RKO (cell line): ENCODE measurements around the gene MAP3K5.

Source experiments
- DNase-seq: peaks from one replicate; pipeline ENCODE4 v3.0.0-alpha.2; 2016; ENCODE audit warnings: low spot score

MAP3K5 gene

GRCh38 chr6:136571496-136571895 is 220.8 kb downstream of the MAP3K5 start:
- DNase-seq = no peak

GRCh38 chr6:136571065-136571464 is 221.2 kb downstream of the MAP3K5 start:
- DNase-seq = no peak

GRCh38 chr6:136568129-136568528 is 224.1 kb downstream of the MAP3K5 start:
- no peak for DNase-seq

- no peak for DNase-seq
Observed at GRCh38 chr6:136567688-136568087, 224.6 kb downstream of the MAP3K5 start.

- DNase-seq = no peak
Observed at GRCh38 chr6:136566851-136567250, 225.4 kb downstream of the MAP3K5 start.

GRCh38 chr6:136566007-136566487 is 226.2 kb downstream of the MAP3K5 start:
- no peak for DNase-seq

- DNase-seq = no peak
Observed at GRCh38 chr6:136564180-136564579, 228.1 kb downstream of the MAP3K5 start.

- DNase-seq = no peak
Observed at GRCh38 chr6:136563386-136564152, 228.7 kb downstream of the MAP3K5 start.

GRCh38 chr6:136562211-136562610 is 230.1 kb downstream of the MAP3K5 start:
- DNase-seq = no peak

- DNase-seq = no peak
Observed at GRCh38 chr6:136553166-136553787, 239.0 kb downstream of the MAP3K5 start.

GRCh38 chr6:136552054-136552453 is 240.2 kb downstream of the MAP3K5 start:
- no peak for DNase-seq

- no peak for DNase-seq
Observed at GRCh38 chr6:136551103-136551502, 241.2 kb downstream of the MAP3K5 start.

GRCh38 chr6:136550330-136551071 is 241.8 kb downstream of the MAP3K5 start, which contains the start of gene MAP7:
TSS of gene MAP7 (minus strand) at chr6:136550422. CDS start at chr6:136550408, 14 bp downstream.
- DNase-seq = peak; percentile 52

- DNase-seq = no peak
Observed at GRCh38 chr6:136550045-136550329, 242.3 kb downstream of the MAP3K5 start.

GRCh38 chr6:136549300-136550044 is 242.8 kb downstream of the MAP3K5 start:
- peak; percentile 27 for DNase-seq

GRCh38 chr6:136548582-136549299 is 243.5 kb downstream of the MAP3K5 start:
- DNase-seq = no peak

- DNase-seq = no peak
Observed at GRCh38 chr6:136547871-136548270, 244.4 kb downstream of the MAP3K5 start.

GRCh38 chr6:136547336-136547735 is 244.9 kb downstream of the MAP3K5 start:
- DNase-seq = peak; percentile 78

- DNase-seq = no peak
Observed at GRCh38 chr6:136546331-136546730, 245.9 kb downstream of the MAP3K5 start.

- DNase-seq = no peak
Observed at GRCh38 chr6:136544326-136544725, 248.0 kb downstream of the MAP3K5 start.

GRCh38 chr6:136541395-136541794 is 250.9 kb downstream of the MAP3K5 start:
- DNase-seq = no peak
